GM23338 (cell line): Measurements from ENCODE around the gene CACNA2D4. TPM values are rescaled to one million over a fixed set of nuclear protein-coding genes. Genes with fewer than 3 reads are reported as not detected.

Source experiments
- ATAC-seq: fragments of 200-7000 bp; cut with Tn5 transposase; 3 replicates; pipeline ENCODE4 v1.9.1; 2020
- DNase-seq: peaks from one replicate; pipeline ENCODE4 v3.0.0-alpha.2; 2015; ENCODE audit warnings: low spot score
- H2AFZ ChIP-seq: fragments of 200-600 bp; sonication (generic); 2 replicates; pipeline ENCODE4 v1.8.0; 2016; ENCODE audit warnings: antibody characterized with exemption, mild to moderate bottlenecking, moderate library complexity
- H3F3A ChIP-seq: fragments of 200-600 bp; sonication (generic); replicated peaks from 2 replicates; pipeline ENCODE4 v1.8.0; 2017; ENCODE audit warnings: antibody characterized with exemption, mixed run types, low read depth
- H3K27ac ChIP-seq: fragments of 200-600 bp; sonication (generic); 2 replicates; pipeline ENCODE4 v1.6.1; 2016; ENCODE audit warnings: low read depth
- H3K27me3 ChIP-seq: fragments of 200-600 bp; sonication (generic); 2 replicates; pipeline ENCODE4 v1.8.0; 2016; ENCODE audit warnings: mild to moderate bottlenecking, mixed run types, moderate library complexity; ENCODE audit not compliant: insufficient read depth
- H3K36me3 ChIP-seq: fragments of 200-600 bp; sonication (generic); 2 replicates; pipeline ENCODE4 v1.8.0; 2016; ENCODE audit warnings: mild to moderate bottlenecking; ENCODE audit not compliant: insufficient read depth
- H3K4me1 ChIP-seq: fragments of 200-600 bp; sonication (generic); 2 replicates; pipeline ENCODE4 v1.8.0; 2016; ENCODE audit warnings: mild to moderate bottlenecking, moderate library complexity; ENCODE audit not compliant: insufficient read depth
- H3K4me2 ChIP-seq: fragments of 200-600 bp; sonication (generic); 2 replicates; pipeline ENCODE4 v1.7.1; 2017; ENCODE audit warnings: mixed run types
- H3K4me3 ChIP-seq: fragments of 200-600 bp; sonication (generic); 2 replicates; pipeline ENCODE4 v1.6.1; 2016; ENCODE audit warnings: mixed run types
- H3K79me2 ChIP-seq: fragments of 200-600 bp; sonication (generic); replicated peaks from 2 replicates; pipeline ENCODE4 v1.8.0; 2017; ENCODE audit warnings: mild to moderate bottlenecking; ENCODE audit not compliant: insufficient read depth
- H3K9me2 ChIP-seq: fragments of 200-600 bp; sonication (generic); 2 replicates; pipeline ENCODE4 v1.8.0; 2017; ENCODE audit not compliant: insufficient read depth
- H4K20me1 ChIP-seq: fragments of 200-600 bp; sonication (generic); replicated peaks from 2 replicates; pipeline ENCODE4 v1.8.0; 2017; ENCODE audit warnings: mild to moderate bottlenecking; ENCODE audit not compliant: insufficient read depth
- H3K27ac Mint-ChIP-seq: 2 replicates; pipeline ENCODE4 v1.8.0; 2020; ENCODE audit warnings: inconsistent platforms, mild to moderate bottlenecking, moderate library complexity, mixed read lengths
- H3K27me3 Mint-ChIP-seq: 3 replicates; pipeline ENCODE4 v1.8.0; 2022; ENCODE audit warnings: low read depth, mild to moderate bottlenecking, moderate library complexity, mixed read lengths, inconsistent platforms; ENCODE audit not compliant: insufficient read depth, poor library complexity
- H3K36me3 Mint-ChIP-seq: 3 replicates; pipeline ENCODE4 v1.8.0; 2021; ENCODE audit warnings: low read depth, mild to moderate bottlenecking, inconsistent platforms, moderate library complexity, mixed read lengths
- H3K4me1 Mint-ChIP-seq: 3 replicates; pipeline ENCODE4 v1.8.0; 2020; ENCODE audit warnings: mild to moderate bottlenecking, inconsistent platforms, mixed read lengths
- H3K4me3 Mint-ChIP-seq: 3 replicates; pipeline ENCODE4 v1.8.0; 2021; ENCODE audit warnings: moderate library complexity, mild to moderate bottlenecking, inconsistent platforms, mixed read lengths
- H3K9me3 Mint-ChIP-seq: 3 replicates; pipeline ENCODE4 v1.8.0; 2020; ENCODE audit warnings: moderate library complexity, mild to moderate bottlenecking, inconsistent platforms, mixed read lengths
- CREB1 ChIP-seq: fragments of 250-450 bp; sonication (Bioruptor Pico); IDR thresholded peaks from 2 replicates; pipeline ENCODE4 v1.5.0; 2020; ENCODE audit warnings: low read depth, mild to moderate bottlenecking, moderate library complexity
- EZH2phosphoT487 ChIP-seq: fragments of 200-600 bp; sonication (generic); IDR thresholded peaks from one replicate; pipeline ENCODE4 v1.8.1; 2018; ENCODE audit warnings: antibody characterized with exemption; ENCODE audit not compliant: unreplicated experiment
- JUNB ChIP-seq: IDR thresholded peaks from one replicate; pipeline ENCODE4 v1.6.1; 2016; ENCODE audit warnings: antibody characterized with exemption; ENCODE audit not compliant: unreplicated experiment
- ZNF114 ChIP-seq: fragments of 250-450 bp; sonication (Bioruptor Pico); IDR thresholded peaks from 2 replicates; pipeline ENCODE4 v1.5.0; 2020; ENCODE audit warnings: mild to moderate bottlenecking, moderate library complexity
- polyA plus RNA-seq: library from polyadenylated mRNA; unstranded; fragments of >200 nt; fragmentation: Nextera tagmentation; extraction: Ambion mirVana; gene quantifications from 2 replicates; pipeline ENCODE4 v1.2.1, GENCODE V29; 2016
- total RNA-seq: library from RNA; depleted of rRNA; stranded (reverse); fragments of >200 nt; shearing (Covaris generic); gene quantifications from 2 replicates; pipeline ENCODE4 v1.2.3, GENCODE V29; 2014
- TF ChIP-seq, protein P1 (sequence below), 2 experiments: fragments of 200-600 bp in 1 of 2; sonication (generic) in 1 of 2; conservative IDR thresholded peaks; 2 replicates each; pipeline versions ENCODE4 v1.5.1 to v1.6.1; 2016 to 2017; ENCODE audit warnings: antibody characterized with exemption in 2 of 2, low read depth in 2 of 2, mild to moderate bottlenecking in 2 of 2, moderate library complexity in 1 of 2
- TF ChIP-seq, protein P2 (sequence below): IDR thresholded peaks from one replicate; pipeline ENCODE4 v1.6.1; 2018; ENCODE audit warnings: antibody characterized with exemption; ENCODE audit not compliant: unreplicated experiment
- TF ChIP-seq, protein P3 (sequence below): IDR thresholded peaks from 2 replicates; pipeline ENCODE4 v1.6.1; 2016; ENCODE audit warnings: antibody characterized with exemption
- TF ChIP-seq, protein P4 (sequence below): fragments of 250-450 bp; sonication (Bioruptor Pico); IDR thresholded peaks from 2 replicates; pipeline ENCODE4 v1.5.0; 2020; ENCODE audit warnings: mild to moderate bottlenecking, moderate library complexity

Gene CACNA2D4
- total and polyA plus RNA-seq, 2 experiments from 2014 or later: 0.07 to 0.24 TPM

DNA sequence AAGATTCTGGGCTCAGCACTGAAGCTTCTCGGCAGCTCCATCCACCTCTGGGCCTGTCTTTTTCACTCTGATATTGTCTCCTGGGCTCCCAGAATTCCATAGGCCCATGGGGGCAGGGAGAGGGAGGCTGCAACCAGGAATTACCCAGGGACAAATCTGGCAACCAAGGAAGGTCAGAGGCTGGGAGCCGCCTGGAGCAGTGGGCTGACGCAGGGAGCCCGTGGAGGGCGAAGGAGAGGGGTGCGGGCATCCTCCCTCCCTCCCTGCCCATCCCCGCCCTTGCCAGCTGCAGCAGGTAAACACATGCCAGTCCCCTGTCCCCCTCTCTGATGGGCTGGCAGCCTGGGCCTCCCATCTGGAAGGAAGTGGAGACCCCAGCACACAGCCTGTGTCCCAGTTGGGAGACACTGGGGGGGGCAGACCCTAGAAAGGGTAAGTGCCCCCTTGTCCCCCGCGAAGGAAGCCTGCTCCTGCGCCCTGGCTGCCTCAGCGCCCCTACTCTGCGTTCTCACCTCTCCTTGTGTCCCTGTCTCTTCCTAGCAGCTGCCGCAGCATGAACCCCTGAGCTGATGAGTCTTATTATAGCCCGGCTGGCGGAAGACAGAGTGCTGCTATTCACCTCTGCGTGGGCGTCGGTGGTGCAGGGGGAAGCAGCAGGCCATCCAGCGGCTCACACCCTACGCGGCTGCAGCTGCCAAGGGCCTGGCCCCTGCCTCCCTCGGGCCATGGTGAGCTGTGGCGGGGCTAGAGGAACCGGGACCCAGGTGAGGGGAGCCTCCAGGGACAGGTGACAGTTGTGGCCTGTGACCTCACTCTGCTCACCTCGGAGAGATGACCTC, 91.4 kb downstream of the CACNA2D4 start:
- no peaks in the 10 kb centered on the region for H3K36me3 Mint-ChIP-seq
- no peaks in the 10 kb centered on the region for H3K27me3 ChIP-seq
- H3K4me3 ChIP-seq: no peak overlapping the region
- H3K4me1 Mint-ChIP-seq: peaks cover 18% of the 10 kb centered on the region
- no peaks in the 10 kb centered on the region for H3K9me2 ChIP-seq
- no peak overlapping the region for H3K27ac Mint-ChIP-seq
- no peak overlapping the region for H2AFZ ChIP-seq
- H3K36me3 ChIP-seq: no peaks in the 10 kb centered on the region
- no peak; the same call in 2 of the 3 replicates for ATAC-seq
- peaks cover 34% of the 10 kb centered on the region for H3K27me3 Mint-ChIP-seq
- H3K4me3 Mint-ChIP-seq: no peak overlapping the region
- H3K9me3 Mint-ChIP-seq: no peaks in the 10 kb centered on the region
- no peak overlapping the region for H3K27ac ChIP-seq
- H3K79me2 ChIP-seq: no peaks in the 10 kb centered on the region
- H3F3A ChIP-seq: no peaks in the 10 kb centered on the region
- TF ChIP-seq, protein P1, sequence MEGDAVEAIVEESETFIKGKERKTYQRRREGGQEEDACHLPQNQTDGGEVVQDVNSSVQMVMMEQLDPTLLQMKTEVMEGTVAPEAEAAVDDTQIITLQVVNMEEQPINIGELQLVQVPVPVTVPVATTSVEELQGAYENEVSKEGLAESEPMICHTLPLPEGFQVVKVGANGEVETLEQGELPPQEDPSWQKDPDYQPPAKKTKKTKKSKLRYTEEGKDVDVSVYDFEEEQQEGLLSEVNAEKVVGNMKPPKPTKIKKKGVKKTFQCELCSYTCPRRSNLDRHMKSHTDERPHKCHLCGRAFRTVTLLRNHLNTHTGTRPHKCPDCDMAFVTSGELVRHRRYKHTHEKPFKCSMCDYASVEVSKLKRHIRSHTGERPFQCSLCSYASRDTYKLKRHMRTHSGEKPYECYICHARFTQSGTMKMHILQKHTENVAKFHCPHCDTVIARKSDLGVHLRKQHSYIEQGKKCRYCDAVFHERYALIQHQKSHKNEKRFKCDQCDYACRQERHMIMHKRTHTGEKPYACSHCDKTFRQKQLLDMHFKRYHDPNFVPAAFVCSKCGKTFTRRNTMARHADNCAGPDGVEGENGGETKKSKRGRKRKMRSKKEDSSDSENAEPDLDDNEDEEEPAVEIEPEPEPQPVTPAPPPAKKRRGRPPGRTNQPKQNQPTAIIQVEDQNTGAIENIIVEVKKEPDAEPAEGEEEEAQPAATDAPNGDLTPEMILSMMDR (conservative IDR thresholded peaks at IDR 0.05; ENCODE audit: low read depth in 2 of 2): no peak
- no peak for DNase-seq
- H3K4me2 ChIP-seq: no peak overlapping the region
- no peaks in the 10 kb centered on the region for H4K20me1 ChIP-seq
- peaks cover 13% of the 10 kb centered on the region for H3K4me1 ChIP-seq

GRCh38 chr12:1826401-1826800, 92.1 kb downstream of the CACNA2D4 start:
- Histone ChIP-seq H3K4me3 (no peak overlapping the region), H3K27ac (no peak overlapping the region), H3K36me3 (no peaks in the 10 kb centered on the region), H2AFZ (no peak overlapping the region), H3K9me2 (no peaks in the 10 kb centered on the region), H3K4me1 (peaks cover 7% of the 10 kb centered on the region), H3K4me2 (no peak overlapping the region), H3F3A (no peaks in the 10 kb centered on the region), H3K27me3 (no peaks in the 10 kb centered on the region), H3K79me2 (no peaks in the 10 kb centered on the region), H4K20me1 (no peaks in the 10 kb centered on the region)
- Mint-ChIP-seq H3K9me3 (no peaks in the 10 kb centered on the region), H3K4me1 (peaks cover 18% of the 10 kb centered on the region), H3K27me3 (peaks cover 34% of the 10 kb centered on the region), H3K27ac (no peak overlapping the region), H3K4me3 (no peak overlapping the region), H3K36me3 (no peaks in the 10 kb centered on the region)
- DNase-seq (no peak), ATAC-seq (no peak)
- TF ChIP-seq EZH2phosphoT487: no peak
- TF ChIP-seq ZNF114 (CRISPR knock-in tag): no peak
- TF ChIP-seq, protein P2, sequence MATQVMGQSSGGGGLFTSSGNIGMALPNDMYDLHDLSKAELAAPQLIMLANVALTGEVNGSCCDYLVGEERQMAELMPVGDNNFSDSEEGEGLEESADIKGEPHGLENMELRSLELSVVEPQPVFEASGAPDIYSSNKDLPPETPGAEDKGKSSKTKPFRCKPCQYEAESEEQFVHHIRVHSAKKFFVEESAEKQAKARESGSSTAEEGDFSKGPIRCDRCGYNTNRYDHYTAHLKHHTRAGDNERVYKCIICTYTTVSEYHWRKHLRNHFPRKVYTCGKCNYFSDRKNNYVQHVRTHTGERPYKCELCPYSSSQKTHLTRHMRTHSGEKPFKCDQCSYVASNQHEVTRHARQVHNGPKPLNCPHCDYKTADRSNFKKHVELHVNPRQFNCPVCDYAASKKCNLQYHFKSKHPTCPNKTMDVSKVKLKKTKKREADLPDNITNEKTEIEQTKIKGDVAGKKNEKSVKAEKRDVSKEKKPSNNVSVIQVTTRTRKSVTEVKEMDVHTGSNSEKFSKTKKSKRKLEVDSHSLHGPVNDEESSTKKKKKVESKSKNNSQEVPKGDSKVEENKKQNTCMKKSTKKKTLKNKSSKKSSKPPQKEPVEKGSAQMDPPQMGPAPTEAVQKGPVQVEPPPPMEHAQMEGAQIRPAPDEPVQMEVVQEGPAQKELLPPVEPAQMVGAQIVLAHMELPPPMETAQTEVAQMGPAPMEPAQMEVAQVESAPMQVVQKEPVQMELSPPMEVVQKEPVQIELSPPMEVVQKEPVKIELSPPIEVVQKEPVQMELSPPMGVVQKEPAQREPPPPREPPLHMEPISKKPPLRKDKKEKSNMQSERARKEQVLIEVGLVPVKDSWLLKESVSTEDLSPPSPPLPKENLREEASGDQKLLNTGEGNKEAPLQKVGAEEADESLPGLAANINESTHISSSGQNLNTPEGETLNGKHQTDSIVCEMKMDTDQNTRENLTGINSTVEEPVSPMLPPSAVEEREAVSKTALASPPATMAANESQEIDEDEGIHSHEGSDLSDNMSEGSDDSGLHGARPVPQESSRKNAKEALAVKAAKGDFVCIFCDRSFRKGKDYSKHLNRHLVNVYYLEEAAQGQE: no peak
- TF ChIP-seq JUNB: no peak
- TF ChIP-seq, protein P3, sequence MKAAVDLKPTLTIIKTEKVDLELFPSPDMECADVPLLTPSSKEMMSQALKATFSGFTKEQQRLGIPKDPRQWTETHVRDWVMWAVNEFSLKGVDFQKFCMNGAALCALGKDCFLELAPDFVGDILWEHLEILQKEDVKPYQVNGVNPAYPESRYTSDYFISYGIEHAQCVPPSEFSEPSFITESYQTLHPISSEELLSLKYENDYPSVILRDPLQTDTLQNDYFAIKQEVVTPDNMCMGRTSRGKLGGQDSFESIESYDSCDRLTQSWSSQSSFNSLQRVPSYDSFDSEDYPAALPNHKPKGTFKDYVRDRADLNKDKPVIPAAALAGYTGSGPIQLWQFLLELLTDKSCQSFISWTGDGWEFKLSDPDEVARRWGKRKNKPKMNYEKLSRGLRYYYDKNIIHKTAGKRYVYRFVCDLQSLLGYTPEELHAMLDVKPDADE: no peak
- TF ChIP-seq, protein P4, sequence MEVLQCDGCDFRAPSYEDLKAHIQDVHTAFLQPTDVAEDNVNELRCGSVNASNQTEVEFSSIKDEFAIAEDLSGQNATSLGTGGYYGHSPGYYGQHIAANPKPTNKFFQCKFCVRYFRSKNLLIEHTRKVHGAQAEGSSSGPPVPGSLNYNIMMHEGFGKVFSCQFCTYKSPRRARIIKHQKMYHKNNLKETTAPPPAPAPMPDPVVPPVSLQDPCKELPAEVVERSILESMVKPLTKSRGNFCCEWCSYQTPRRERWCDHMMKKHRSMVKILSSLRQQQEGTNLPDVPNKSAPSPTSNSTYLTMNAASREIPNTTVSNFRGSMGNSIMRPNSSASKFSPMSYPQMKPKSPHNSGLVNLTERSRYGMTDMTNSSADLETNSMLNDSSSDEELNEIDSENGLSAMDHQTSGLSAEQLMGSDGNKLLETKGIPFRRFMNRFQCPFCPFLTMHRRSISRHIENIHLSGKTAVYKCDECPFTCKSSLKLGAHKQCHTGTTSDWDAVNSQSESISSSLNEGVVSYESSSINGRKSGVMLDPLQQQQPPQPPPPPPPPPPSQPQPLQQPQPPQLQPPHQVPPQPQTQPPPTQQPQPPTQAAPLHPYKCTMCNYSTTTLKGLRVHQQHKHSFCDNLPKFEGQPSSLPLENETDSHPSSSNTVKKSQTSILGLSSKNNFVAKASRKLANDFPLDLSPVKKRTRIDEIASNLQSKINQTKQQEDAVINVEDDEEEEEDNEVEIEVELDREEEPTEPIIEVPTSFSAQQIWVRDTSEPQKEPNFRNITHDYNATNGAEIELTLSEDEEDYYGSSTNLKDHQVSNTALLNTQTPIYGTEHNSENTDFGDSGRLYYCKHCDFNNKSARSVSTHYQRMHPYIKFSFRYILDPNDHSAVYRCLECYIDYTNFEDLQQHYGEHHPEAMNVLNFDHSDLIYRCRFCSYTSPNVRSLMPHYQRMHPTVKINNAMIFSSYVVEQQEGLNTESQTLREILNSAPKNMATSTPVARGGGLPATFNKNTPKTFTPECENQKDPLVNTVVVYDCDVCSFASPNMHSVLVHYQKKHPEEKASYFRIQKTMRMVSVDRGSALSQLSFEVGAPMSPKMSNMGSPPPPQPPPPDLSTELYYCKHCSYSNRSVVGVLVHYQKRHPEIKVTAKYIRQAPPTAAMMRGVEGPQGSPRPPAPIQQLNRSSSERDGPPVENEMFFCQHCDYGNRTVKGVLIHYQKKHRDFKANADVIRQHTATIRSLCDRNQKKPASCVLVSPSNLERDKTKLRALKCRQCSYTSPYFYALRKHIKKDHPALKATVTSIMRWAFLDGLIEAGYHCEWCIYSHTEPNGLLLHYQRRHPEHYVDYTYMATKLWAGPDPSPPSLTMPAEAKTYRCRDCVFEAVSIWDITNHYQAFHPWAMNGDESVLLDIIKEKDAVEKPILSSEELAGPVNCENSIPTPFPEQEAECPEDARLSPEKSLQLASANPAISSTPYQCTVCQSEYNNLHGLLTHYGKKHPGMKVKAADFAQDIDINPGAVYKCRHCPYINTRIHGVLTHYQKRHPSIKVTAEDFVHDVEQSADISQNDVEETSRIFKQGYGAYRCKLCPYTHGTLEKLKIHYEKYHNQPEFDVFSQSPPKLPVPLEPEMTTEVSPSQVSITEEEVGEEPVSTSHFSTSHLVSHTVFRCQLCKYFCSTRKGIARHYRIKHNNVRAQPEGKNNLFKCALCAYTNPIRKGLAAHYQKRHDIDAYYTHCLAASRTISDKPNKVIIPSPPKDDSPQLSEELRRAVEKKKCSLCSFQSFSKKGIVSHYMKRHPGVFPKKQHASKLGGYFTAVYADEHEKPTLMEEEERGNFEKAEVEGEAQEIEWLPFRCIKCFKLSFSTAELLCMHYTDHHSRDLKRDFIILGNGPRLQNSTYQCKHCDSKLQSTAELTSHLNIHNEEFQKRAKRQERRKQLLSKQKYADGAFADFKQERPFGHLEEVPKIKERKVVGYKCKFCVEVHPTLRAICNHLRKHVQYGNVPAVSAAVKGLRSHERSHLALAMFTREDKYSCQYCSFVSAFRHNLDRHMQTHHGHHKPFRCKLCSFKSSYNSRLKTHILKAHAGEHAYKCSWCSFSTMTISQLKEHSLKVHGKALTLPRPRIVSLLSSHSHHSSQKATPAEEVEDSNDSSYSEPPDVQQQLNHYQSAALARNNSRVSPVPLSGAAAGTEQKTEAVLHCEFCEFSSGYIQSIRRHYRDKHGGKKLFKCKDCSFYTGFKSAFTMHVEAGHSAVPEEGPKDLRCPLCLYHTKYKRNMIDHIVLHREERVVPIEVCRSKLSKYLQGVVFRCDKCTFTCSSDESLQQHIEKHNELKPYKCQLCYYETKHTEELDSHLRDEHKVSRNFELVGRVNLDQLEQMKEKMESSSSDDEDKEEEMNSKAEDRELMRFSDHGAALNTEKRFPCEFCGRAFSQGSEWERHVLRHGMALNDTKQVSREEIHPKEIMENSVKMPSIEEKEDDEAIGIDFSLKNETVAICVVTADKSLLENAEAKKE (CRISPR knock-in tag): no peak
- no peak for TF ChIP-seq CREB1 (CRISPR knock-in tag)
